Keratinocyte (primary cell): ENCODE data around the gene PDILT. TPM values are rescaled to one million over a fixed set of nuclear protein-coding genes. Genes with fewer than 3 reads are reported as not detected.

Source experiments
- DNase-seq: peaks from one replicate; pipeline ENCODE4 v3.0.0-alpha.2; 2011; ENCODE audit warnings: low read depth, missing footprints, low spot score
- FAIRE-seq: peaks from 2 replicates; lab custom pipeline; 2011; peaks lifted over from hg19 to GRCh38; lab: Jason Lieb, UNC
- H2AFZ ChIP-seq: 2 replicates; pipeline ENCODE4 v1.6.0; 2012; ENCODE audit warnings: low read length, control low read depth, inconsistent platforms; ENCODE audit not compliant: control insufficient read depth
- H3K27ac ChIP-seq: 2 replicates; pipeline ENCODE4 v1.5.1; 2011; ENCODE audit warnings: low read length; ENCODE audit not compliant: control insufficient read depth, insufficient read depth
- H3K27me3 ChIP-seq: 3 replicates; pipeline ENCODE4 v1.6.0; 2011; ENCODE audit warnings: low read length; ENCODE audit not compliant: control insufficient read depth, insufficient read depth; ENCODE audit errors: extremely low read depth
- H3K36me3 ChIP-seq, 2 experiments: 2 replicates in 1 of 2; 3 replicates in 1 of 2; pipeline ENCODE4 v1.5.1; 2011; ENCODE audit warnings: low read length in 2 of 2, mild to moderate bottlenecking in 1 of 2; ENCODE audit not compliant: control insufficient read depth in 2 of 2, insufficient read depth in 2 of 2; ENCODE audit errors: extremely low read depth in 1 of 2
- H3K4me1 ChIP-seq: 3 replicates; pipeline ENCODE4 v1.5.1; 2011; ENCODE audit warnings: low read length; ENCODE audit not compliant: control insufficient read depth, insufficient read depth; ENCODE audit errors: extremely low read depth
- H3K4me2 ChIP-seq: 3 replicates; pipeline ENCODE4 v1.6.0; 2011; ENCODE audit warnings: low read depth, low read length; ENCODE audit not compliant: control insufficient read depth, insufficient read depth; ENCODE audit errors: extremely low read depth
- H3K4me3 ChIP-seq, 3 experiments: fragments of 200-600 bp in 1 of 3; sonication (generic) in 1 of 3; 2 replicates in 2 of 3; 3 replicates in 1 of 3; pipeline ENCODE4 v1.5.1; 2011 to 2016; ENCODE audit warnings: low read length in 3 of 3, mild to moderate bottlenecking in 3 of 3, control low read depth in 2 of 3, inconsistent platforms in 1 of 3, low read depth in 1 of 3, mixed read lengths in 1 of 3, mixed run types in 1 of 3, moderate library complexity in 1 of 3; ENCODE audit not compliant: control insufficient read depth in 2 of 3, insufficient read depth in 2 of 3; ENCODE audit errors: extremely low read depth in 1 of 3
- H3K79me2 ChIP-seq: 2 replicates; pipeline ENCODE4 v1.6.0; 2012; ENCODE audit warnings: low read length; ENCODE audit not compliant: control insufficient read depth, insufficient read depth
- H3K9ac ChIP-seq: 3 replicates; pipeline ENCODE4 v1.6.0; 2011; ENCODE audit warnings: low read length; ENCODE audit not compliant: control insufficient read depth, insufficient read depth; ENCODE audit errors: extremely low read depth
- H3K9me1 ChIP-seq: 3 replicates; pipeline ENCODE4 v1.6.0; 2011; ENCODE audit warnings: low read length; ENCODE audit not compliant: control insufficient read depth, insufficient read depth; ENCODE audit errors: extremely low read depth
- H3K9me3 ChIP-seq: 2 replicates; pipeline ENCODE4 v1.5.1; 2012; ENCODE audit warnings: low read depth, low read length; ENCODE audit not compliant: control insufficient read depth
- H4K20me1 ChIP-seq: 3 replicates; pipeline ENCODE4 v1.6.0; 2011; ENCODE audit warnings: low read length; ENCODE audit not compliant: control insufficient read depth, insufficient read depth; ENCODE audit errors: extremely low read depth
- CTCF ChIP-seq, 3 experiments: IDR thresholded peaks in 1 of 3; conservative IDR thresholded peaks in 1 of 3; optimal IDR thresholded peaks in 1 of 3; 2 replicates in 2 of 3; 3 replicates in 1 of 3; pipeline versions ENCODE3 to v1.5.1; 2011; ENCODE audit warnings: low read length in 3 of 3, mild to moderate bottlenecking in 3 of 3, moderate library complexity in 2 of 3, control low read depth in 1 of 3, inconsistent platforms in 1 of 3; ENCODE audit not compliant: insufficient read depth in 2 of 3; ENCODE audit errors: extremely low read depth in 1 of 3
- EZH2 ChIP-seq: IDR thresholded peaks from one replicate; pipeline ENCODE4 v1.6.1; 2012; ENCODE audit warnings: inconsistent platforms, mild to moderate bottlenecking, low read length, moderate library complexity
- dilution Hi-C: fragments of 300-500 bp; cut with MboI; formaldehyde crosslinking; loops from one replicate; pipeline ENCODE4 v1.7.0; 2020; ENCODE audit warnings: low sequenced_read_pairs; ENCODE audit not compliant: extremely low pct_ligation_motif_present
- polyA plus RNA-seq, 5 experiments: library from polyadenylated mRNA; depleted of rRNA in 3 of 5; stranded (reverse) in 3 of 5; stranded (forward) in 1 of 5; unstranded in 1 of 5; fragments of >200 nt; gene quantifications; 1 replicate in 1 of 5; 2 replicates in 3 of 5; 3 replicates in 1 of 5; pipeline versions ENCODE4 v1.2.1 to v1.2.3, GENCODE V29; 2011 to 2012; ENCODE audit warnings: missing spikeins in 2 of 5, low read depth in 1 of 5, low replicate concordance in 1 of 5

Gene PDILT
- polyA plus RNA-seq, 1 donor (not counting 4 experiments of a cell fraction or from before 2014, with no cell fraction given), result not detected

DNA sequence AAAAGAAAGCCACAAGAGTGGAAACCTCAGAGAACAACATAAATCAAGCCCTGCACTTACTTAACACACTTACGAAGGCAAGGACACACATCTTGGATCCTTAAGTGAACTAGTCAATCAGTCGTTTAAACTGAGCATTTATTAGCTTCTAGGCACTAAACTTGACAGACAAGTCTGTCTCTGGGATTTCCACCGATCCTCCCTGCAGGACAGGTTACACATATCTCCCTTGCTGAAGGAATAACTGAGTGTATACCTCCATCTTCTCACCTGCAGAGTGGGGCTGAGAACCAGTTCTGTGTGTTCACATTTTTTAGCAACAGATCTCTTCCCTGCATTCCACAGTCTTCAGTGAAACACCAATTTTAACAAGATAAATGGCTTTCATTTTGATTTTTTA lies 86.1 kb downstream of the PDILT start:
- no peak for FAIRE-seq
- dilution Hi-C loops, result no loop called here

DNA sequence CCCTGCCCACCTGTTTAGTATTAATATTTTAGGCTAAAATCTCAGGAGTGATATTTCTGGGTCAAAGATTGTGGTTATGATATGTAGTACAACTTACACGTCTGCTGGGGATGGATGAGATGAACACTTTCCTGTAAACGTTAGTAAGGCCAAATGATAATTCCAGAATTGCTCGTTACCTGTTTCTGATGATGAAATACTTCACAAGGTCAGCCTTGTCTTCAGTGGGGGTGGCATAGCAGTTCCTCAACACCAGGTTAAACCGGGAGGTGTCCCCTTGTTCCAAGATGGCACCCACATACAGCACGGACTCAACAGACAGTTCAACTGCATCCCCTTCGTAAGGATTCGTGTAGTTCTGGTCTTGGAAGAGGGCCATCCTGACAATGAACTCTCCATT lies 86.5 kb downstream of the PDILT start:
- H3K27me3 ChIP-seq, result no peaks in the 10 kb centered on the region
- H2AFZ ChIP-seq, result no peak overlapping the region
- no peak overlapping the region for H3K4me3 ChIP-seq
- TF ChIP-seq EZH2, result no peak
- TF ChIP-seq CTCF (optimal IDR thresholded peaks at IDR 0.05 in 1 of 3, IDR thresholded peaks at IDR 0.05 in 1 of 3, conservative IDR thresholded peaks at IDR 0.05 in 1 of 3; ENCODE audit: extremely low read depth in 1 of 3, insufficient read depth in 2 of 3, low read length in 3 of 3), result no peak
- no peak for FAIRE-seq
- H3K9me1 ChIP-seq, result no peaks in the 10 kb centered on the region
- H3K4me1 ChIP-seq, result no peaks in the 10 kb centered on the region
- H3K79me2 ChIP-seq, result no peaks in the 10 kb centered on the region
- H3K4me2 ChIP-seq, result no peak overlapping the region
- no peaks in the 10 kb centered on the region for H4K20me1 ChIP-seq
- no peaks in the 10 kb centered on the region for H3K9me3 ChIP-seq
- H3K9ac ChIP-seq, result no peak overlapping the region
- no peak for DNase-seq
- dilution Hi-C loops, result no loop called here
- H3K36me3 ChIP-seq, result no peaks in the 10 kb centered on the region
- H3K27ac ChIP-seq, result no peak overlapping the region

More for the DNA sequence above, 86.1 kb downstream of the PDILT start:
- H3K9me1 ChIP-seq, result no peaks in the 10 kb centered on the region
- H3K9me3 ChIP-seq, result no peaks in the 10 kb centered on the region
- H3K36me3 ChIP-seq, result no peaks in the 10 kb centered on the region
- no peak overlapping the region for H3K4me2 ChIP-seq
- no peak for DNase-seq
- H3K4me1 ChIP-seq, result no peaks in the 10 kb centered on the region
- H3K9ac ChIP-seq, result no peak overlapping the region
- no peaks in the 10 kb centered on the region for H3K79me2 ChIP-seq
- H3K27me3 ChIP-seq, result no peaks in the 10 kb centered on the region
- H3K4me3 ChIP-seq, result no peak overlapping the region
- H3K27ac ChIP-seq, result no peak overlapping the region
- TF ChIP-seq CTCF (optimal IDR thresholded peaks at IDR 0.05 in 1 of 3, IDR thresholded peaks at IDR 0.05 in 1 of 3, conservative IDR thresholded peaks at IDR 0.05 in 1 of 3; ENCODE audit: extremely low read depth in 1 of 3, insufficient read depth in 2 of 3, low read length in 3 of 3) (no peak), EZH2 (no peak)
- H4K20me1 ChIP-seq, result no peaks in the 10 kb centered on the region
- H2AFZ ChIP-seq, result no peak overlapping the region
